HG03457 (cell line): ENCODE results near the gene ADRA1B.

ENCODE experiments used
- ATAC-seq: cut with Tn5 transposase; IDR thresholded peaks from one replicate; pipeline ENCODE4 v1.9.1; 2021; ENCODE audit warnings: moderate number of reproducible peaks; ENCODE audit not compliant: unreplicated experiment

Gene ADRA1B

GRCh38 chr5:159901308-159901707 is 15.0 kb upstream of the ADRA1B start:
- no peak for ATAC-seq

GRCh38 chr5:159901772-159902171 is 14.5 kb upstream of the ADRA1B start:
- no peak for ATAC-seq

GRCh38 chr5:159902444-159903121 is 13.7 kb upstream of the ADRA1B start:
- ATAC-seq, result no peak

GRCh38 chr5:159903131-159903530 is 13.2 kb upstream of the ADRA1B start:
- ATAC-seq, result no peak

- no peak for ATAC-seq
Observed at GRCh38 chr5:159904874-159905273, 11.4 kb upstream of the ADRA1B start.

- ATAC-seq, result no peak
Observed at GRCh38 chr5:159905496-159905895, 10.8 kb upstream of the ADRA1B start.

GRCh38 chr5:159906463-159906862 is 9.8 kb upstream of the ADRA1B start:
- ATAC-seq, result no peak

- ATAC-seq, result no peak
Observed at GRCh38 chr5:159906943-159907342, 9.3 kb upstream of the ADRA1B start.

- ATAC-seq, result no peak
Observed at GRCh38 chr5:159907689-159908590, 8.3 kb upstream of the ADRA1B start.

- no peak for ATAC-seq
Observed at GRCh38 chr5:159908591-159908940, 7.7 kb upstream of the ADRA1B start.

- no peak for ATAC-seq
Observed at GRCh38 chr5:159909126-159909525, 7.2 kb upstream of the ADRA1B start.

- ATAC-seq, result no peak
Observed at GRCh38 chr5:159910207-159910842, 6.0 kb upstream of the ADRA1B start.

- ATAC-seq, result no peak
Observed at GRCh38 chr5:159910843-159911229, 5.4 kb upstream of the ADRA1B start.

GRCh38 chr5:159911349-159911748 is 4.9 kb upstream of the ADRA1B start:
- no peak for ATAC-seq

- ATAC-seq, result no peak
Observed at GRCh38 chr5:159912033-159912800, 4.1 kb upstream of the ADRA1B start.

- no peak for ATAC-seq
Observed at GRCh38 chr5:159913048-159913447, 3.2 kb upstream of the ADRA1B start.

GRCh38 chr5:159913501-159913900 is 2.8 kb upstream of the ADRA1B start:
- ATAC-seq, result no peak

- no peak for ATAC-seq
Observed at GRCh38 chr5:159916841-159917761, 819 bp downstream of the ADRA1B start.

- ATAC-seq, result no peak
Observed at GRCh38 chr5:159917994-159918393, 1.7 kb downstream of the ADRA1B start.

- ATAC-seq, result no peak
Observed at GRCh38 chr5:159921721-159922120, 5.4 kb downstream of the ADRA1B start.
